ENCODE data around the gene PEX13.
"Not testable (repeated sequence)": the region's sequence is repeated elsewhere in the genome, so short reads cannot be mapped to it uniquely, and the experiment has no call there.

Gene PEX13

GRCh38 chr2:61006486-61007105, 10.9 kb upstream of the PEX13 start:
- no peak for DNase-seq

- DNase-seq = no peak
Measured at GRCh38 chr2:61009355-61009754, 8.2 kb upstream of the PEX13 start.

GRCh38 chr2:61011678-61012077, 5.8 kb upstream of the PEX13 start:
- no peak for DNase-seq

GRCh38 chr2:61012303-61012702, 5.2 kb upstream of the PEX13 start:
- not testable (repeated sequence) for DNase-seq

- DNase-seq = no peak
Measured at GRCh38 chr2:61013382-61013781, 4.1 kb upstream of the PEX13 start.

GRCh38 chr2:61014763-61015162, 2.8 kb upstream of the PEX13 start:
- no peak for DNase-seq

GRCh38 chr2:61015976-61016375, 1.5 kb upstream of the PEX13 start:
- no peak for DNase-seq

- no peak for DNase-seq
Measured at GRCh38 chr2:61016392-61017002, 1.0 kb upstream of the PEX13 start.

- peak; percentile 43 to 94 (median 81) for DNase-seq
Measured at GRCh38 chr2:61017003-61017555, 441 bp upstream of the PEX13 start.

- no peak for DNase-seq
Measured at GRCh38 chr2:61018318-61018755, 817 bp downstream of the PEX13 start.

GRCh38 chr2:61018798-61019197, 1.3 kb downstream of the PEX13 start:
- no peak for DNase-seq

GRCh38 chr2:61021228-61021660, 3.7 kb downstream of the PEX13 start:
- no peak for DNase-seq

GRCh38 chr2:61023670-61024069, 6.2 kb downstream of the PEX13 start:
- DNase-seq = no peak

- DNase-seq = no peak
Measured at GRCh38 chr2:61029533-61029932, 12.0 kb downstream of the PEX13 start.

GRCh38 chr2:61034592-61034991, 17.1 kb downstream of the PEX13 start:
- DNase-seq = not testable (repeated sequence)

GRCh38 chr2:61036643-61037042, 19.1 kb downstream of the PEX13 start:
- not testable (repeated sequence) for DNase-seq

- no peak for DNase-seq
Measured at GRCh38 chr2:61042807-61043206, 25.3 kb downstream of the PEX13 start.

GRCh38 chr2:61044636-61045035, 27.1 kb downstream of the PEX13 start:
- DNase-seq = peak in 2 of 56 donors; percentile 3 to 8

- no peak for DNase-seq
Measured at GRCh38 chr2:61045226-61045625, 27.7 kb downstream of the PEX13 start.

- no peak for DNase-seq
Measured at GRCh38 chr2:61045999-61046398, 28.5 kb downstream of the PEX13 start.

- DNase-seq = no peak
Measured at GRCh38 chr2:61055557-61055956, 38.0 kb downstream of the PEX13 start.

GRCh38 chr2:61057562-61057961, 40.0 kb downstream of the PEX13 start:
- no peak for DNase-seq

- DNase-seq = no peak
Measured at GRCh38 chr2:61059382-61059781, 41.9 kb downstream of the PEX13 start.
